Liver (tissue), 9 donors: Measurements from ENCODE around the gene GNAO1. TPM values are rescaled to one million over a fixed set of nuclear protein-coding genes. Genes with fewer than 3 reads are reported as not detected.

Experiments
- DNase-seq: peaks from one replicate; pipeline ENCODE4 v3.0.0-alpha.2; 2017; ENCODE audit warnings: low spot score
- H3K27ac ChIP-seq, 2 donors: one replicate each; pipeline ENCODE4 v1.7.0; 2013; ENCODE audit warnings: inconsistent platforms in 2 of 2, low read length in 2 of 2, control low read depth in 1 of 2, low read depth in 1 of 2, mild to moderate bottlenecking in 1 of 2
- H3K27me3 ChIP-seq, 4 donors: one replicate each; pipeline versions ENCODE4 v1.6.1 to v1.7.0; 2013; ENCODE audit warnings: low read length in 3 of 4, inconsistent platforms in 1 of 4, mild to moderate bottlenecking in 1 of 4, moderate library complexity in 1 of 4; ENCODE audit not compliant: control insufficient read depth in 4 of 4, insufficient read depth in 4 of 4
- H3K36me3 ChIP-seq, 4 donors: one replicate each; pipeline versions ENCODE4 v1.6.1 to v1.7.0; 2013; ENCODE audit warnings: low read length in 3 of 4, mild to moderate bottlenecking in 3 of 4, low read depth in 1 of 4, moderate library complexity in 1 of 4; ENCODE audit not compliant: control insufficient read depth in 4 of 4, insufficient read depth in 3 of 4
- H3K4me1 ChIP-seq, 4 donors: one replicate each; pipeline versions ENCODE4 v1.6.1 to v1.7.0; 2013; ENCODE audit warnings: low read length in 3 of 4, mild to moderate bottlenecking in 3 of 4, moderate library complexity in 1 of 4; ENCODE audit not compliant: control insufficient read depth in 4 of 4, insufficient read depth in 4 of 4
- H3K4me3 ChIP-seq, 3 donors: one replicate each; pipeline versions ENCODE4 v1.6.1 to v1.7.0; 2013; ENCODE audit warnings: low read length in 3 of 3, control low read depth in 1 of 3, low read depth in 1 of 3, mild to moderate bottlenecking in 1 of 3
- H3K9ac ChIP-seq, 2 donors: one replicate each; pipeline ENCODE4 v1.7.0; 2013; ENCODE audit warnings: low read length in 2 of 2, mild to moderate bottlenecking in 2 of 2, moderate library complexity in 2 of 2, control low read depth in 1 of 2, low read depth in 1 of 2
- H3K9me3 ChIP-seq, 4 donors: one replicate each; pipeline versions ENCODE4 v1.6.1 to v1.7.0; 2013; ENCODE audit warnings: low read length in 3 of 4; ENCODE audit not compliant: control insufficient read depth in 4 of 4
- ATF3 ChIP-seq: IDR thresholded peaks from 2 replicates; pipeline ENCODE4 v1.6.1; 2016; ENCODE audit warnings: antibody characterized with exemption
- CTCF ChIP-seq: fragments of 150-350 bp; IDR thresholded peaks from 2 replicates; pipeline ENCODE4 v1.5.1; 2017; ENCODE audit warnings: improper control_type of control experiment, low read depth, low read length; ENCODE audit not compliant: missing input control
- EGR1 ChIP-seq, 2 donors: IDR thresholded peaks; 2 replicates each; pipeline ENCODE4 v1.6.1; 2016 to 2018; ENCODE audit warnings: antibody characterized with exemption in 2 of 2, low read depth in 2 of 2
- FOXA1 ChIP-seq: IDR thresholded peaks from 2 replicates; pipeline ENCODE4 v1.6.1; 2016; ENCODE audit warnings: antibody characterized with exemption
- FOXA2 ChIP-seq: IDR thresholded peaks from 2 replicates; pipeline ENCODE4 v1.6.1; 2016; ENCODE audit warnings: antibody characterized with exemption
- GABPA ChIP-seq, 2 donors: IDR thresholded peaks in 1 of 2; conservative IDR thresholded peaks in 1 of 2; 2 replicates each; pipeline ENCODE4 v1.6.1; 2016; ENCODE audit warnings: antibody characterized with exemption in 2 of 2, mild to moderate bottlenecking in 1 of 2, moderate library complexity in 1 of 2
- HNF4A ChIP-seq, 2 donors: conservative IDR thresholded peaks; 2 replicates each; pipeline ENCODE4 v1.6.1; 2016; ENCODE audit warnings: antibody characterized with exemption in 2 of 2, mild to moderate bottlenecking in 2 of 2
- HNF4G ChIP-seq: IDR thresholded peaks from 2 replicates; pipeline ENCODE4 v1.6.1; 2016; ENCODE audit warnings: antibody characterized with exemption
- JUND ChIP-seq, 2 donors: IDR thresholded peaks; 2 replicates each; pipeline ENCODE4 v1.6.1; 2016; ENCODE audit warnings: antibody characterized with exemption in 2 of 2
- MAX ChIP-seq: IDR thresholded peaks from 2 replicates; pipeline ENCODE4 v1.6.1; 2016; ENCODE audit warnings: antibody characterized with exemption
- NR2F2 ChIP-seq: IDR thresholded peaks from 2 replicates; pipeline ENCODE4 v1.6.1; 2016; ENCODE audit warnings: antibody characterized with exemption
- RAD21 ChIP-seq, 2 donors: IDR thresholded peaks; 2 replicates each; pipeline ENCODE4 v1.6.1; 2016; ENCODE audit warnings: antibody characterized with exemption in 2 of 2, mild to moderate bottlenecking in 2 of 2
- REST ChIP-seq: IDR thresholded peaks from 2 replicates; pipeline ENCODE4 v1.6.1; 2016; ENCODE audit warnings: antibody characterized with exemption, mild to moderate bottlenecking
- RXRA ChIP-seq, 2 donors: IDR thresholded peaks; 2 replicates each; pipeline ENCODE4 v1.6.1; 2017 to 2018; ENCODE audit warnings: antibody characterized with exemption in 2 of 2, mild to moderate bottlenecking in 1 of 2
- SP1 ChIP-seq: IDR thresholded peaks from 2 replicates; pipeline ENCODE4 v1.6.1; 2018; ENCODE audit warnings: antibody characterized with exemption, mild to moderate bottlenecking
- TAF1 ChIP-seq: conservative IDR thresholded peaks from 2 replicates; pipeline ENCODE4 v1.6.1; 2016; ENCODE audit warnings: antibody characterized with exemption, mild to moderate bottlenecking
- YY1 ChIP-seq: IDR thresholded peaks from 2 replicates; pipeline ENCODE4 v1.6.1; 2016; ENCODE audit warnings: antibody characterized with exemption, mild to moderate bottlenecking
- ZBTB33 ChIP-seq: IDR thresholded peaks from 2 replicates; pipeline ENCODE4 v1.6.1; 2016; ENCODE audit warnings: antibody characterized with exemption
- WGBS: extraction: QIAGEN DNeasy Blood & Tissue Kit; methylation state at CpG from one replicate; pipeline ENCODE4 v1.1.7; 2013; 5-methylcytosine and 5-hydroxymethylcytosine counted together
- polyA plus RNA-seq, 2 donors: library from polyadenylated mRNA; stranded (reverse) in 1 of 2; unstranded in 1 of 2; fragments of 200-250 nt in 1 of 2; fragments of >200 nt in 1 of 2; fragmentation: Nextera tagmentation in 1 of 2; extraction: Ambion mirVana in 1 of 2; gene quantifications; one replicate each; pipeline versions ENCODE4 v1.2.1 to v1.2.3, GENCODE V29; 2013 to 2015
- total RNA-seq, 2 donors: library from RNA; depleted of rRNA; stranded (reverse); fragments of >200 nt; gene quantifications; one replicate each; pipeline ENCODE4 v1.2.3, GENCODE V29; 2014
- donor health status: healthy.
- donor health status: healthy.
- donor health status: healthy.
- donor health status: healthy.
- donor health status: healthy.

GNAO1 gene
- total and polyA plus RNA-seq, 4 donors, result 0.61 to 15.1 (median 7.0) TPM

- Histone ChIP-seq H3K36me3 (peaks cover 0 to 2% (median 0%) of the 10 kb centered on the region in 4 donors), H3K4me1 (peaks cover 4 to 39% (median 14%) of the 10 kb centered on the region in 4 donors), H3K27ac (no peak overlapping the region), H3K27me3 (no peaks in the 10 kb centered on the region), H3K4me3 (no peak overlapping the region), H3K9me3 (no peaks in the 10 kb centered on the region), H3K9ac (no peak overlapping the region)
- 95% methylated on average over 6 of the region's 6 CpGs for WGBS
- no peak for DNase-seq
- TF ChIP-seq TAF1 (no peak), REST (no peak), SP1 (no peak), JUND (IDR thresholded peaks at IDR 0.05) (no peak), ZBTB33 (no peak), EGR1 (IDR thresholded peaks at IDR 0.05; ENCODE audit: low read depth in 2 of 2) (no peak), FOXA2 (no peak), ATF3 (no peak), HNF4A (conservative IDR thresholded peaks at IDR 0.05) (no peak), CTCF (no peak), RXRA (IDR thresholded peaks at IDR 0.05) (no peak), NR2F2 (no peak), HNF4G (no peak), RAD21 (IDR thresholded peaks at IDR 0.05) (no peak), FOXA1 (no peak), MAX (no peak), YY1 (no peak), GABPA (IDR thresholded peaks at IDR 0.05 in 1 of 2, conservative IDR thresholded peaks at IDR 0.05 in 1 of 2) (no peak)
Measured at GRCh38 chr16:56227936-56228335, 36.6 kb downstream of the GNAO1 start.
